Neural cell (in vitro differentiated cells): ENCODE data around the gene SVEP1.

Experiments used
- CTCF ChIP-seq: fragments of 450-650 bp; IDR thresholded peaks from 2 replicates; pipeline ENCODE4 v1.5.1; 2014; ENCODE audit warnings: antibody characterized with exemption, mild to moderate bottlenecking, moderate library complexity; ENCODE audit not compliant: poor library complexity, severe bottlenecking
- EP300 ChIP-seq: fragments of 450-650 bp; conservative IDR thresholded peaks from 2 replicates; pipeline ENCODE4 v1.6.1; 2014; ENCODE audit warnings: antibody characterized with exemption, mild to moderate bottlenecking, moderate library complexity; ENCODE audit not compliant: poor library complexity, severe bottlenecking
- EZH2 ChIP-seq: fragments of 200-600, 300-800 bp; shearing (Covaris generic), sonication (generic); IDR thresholded peaks from 2 replicates; pipeline ENCODE4 v1.6.1; 2014; ENCODE audit warnings: antibody characterized with exemption, low read length, borderline replicate concordance, mild to moderate bottlenecking; ENCODE audit not compliant: insufficient read depth, poor library complexity, severe bottlenecking
- POLR2AphosphoS5 ChIP-seq: IDR thresholded peaks from 2 replicates; pipeline ENCODE4 v1.6.1; 2012
- RAD21 ChIP-seq: fragments of 450-650 bp; conservative IDR thresholded peaks from 2 replicates; pipeline ENCODE4 v1.6.1; 2014; ENCODE audit warnings: antibody characterized with exemption, mild to moderate bottlenecking, moderate library complexity
- TAF1 ChIP-seq: IDR thresholded peaks from 2 replicates; pipeline ENCODE4 v1.6.1; 2012; ENCODE audit warnings: low read depth

DNA sequence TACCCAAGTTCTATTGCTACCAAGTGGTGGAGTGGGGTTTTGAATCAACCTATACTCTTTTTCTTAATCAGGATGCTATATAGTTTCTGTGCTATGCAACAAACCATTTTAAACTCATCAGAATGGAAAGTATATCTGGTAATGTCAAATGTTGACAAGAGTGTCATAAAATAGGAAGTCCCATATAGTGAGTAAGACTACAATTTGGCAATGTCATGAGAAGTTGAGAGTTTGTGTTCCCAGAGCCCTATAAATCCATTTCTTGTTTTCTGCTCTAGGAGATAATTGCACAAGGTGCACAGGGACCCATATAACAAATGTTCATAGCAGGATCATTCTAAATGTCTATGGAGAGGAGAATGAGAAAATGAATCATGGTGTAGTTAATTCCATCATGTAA lies 132.1 kb downstream of the SVEP1 start:
- no peak for TF ChIP-seq CTCF
- TF ChIP-seq EP300 = no peak
- TF ChIP-seq POLR2AphosphoS5 = no peak
- no peak for TF ChIP-seq EZH2
- no peak for TF ChIP-seq RAD21
- TF ChIP-seq TAF1 = no peak
